SK-N-SH (cell line): ENCODE data around the gene COQ8B. TPM values are rescaled to one million over a fixed set of nuclear protein-coding genes. Genes with fewer than 3 reads are reported as not detected.

Source experiments
- CTCF ChIA-PET: fragments of 300-600, 350-600 bp; formaldehyde crosslinking; extraction: SDS; loops from one replicate; lab custom pipeline; 2021; lab: Yijun Ruan, JAX
- POLR2A ChIA-PET: fragments of 350-600 bp; sonication (Branson Sonifier 250); formaldehyde crosslinking; extraction: SDS; loops from one replicate; lab custom pipeline; 2020; ENCODE audit warnings: antibody characterized with exemption, inconsistent platforms; lab: Yijun Ruan, JAX
- DNase-seq: peaks from one replicate; pipeline ENCODE4 v3.0.0; 2012
- H2AFZ ChIP-seq: fragments of 200-600 bp; sonication (generic); 2 replicates; pipeline ENCODE4 v1.8.1; 2016; ENCODE audit warnings: antibody characterized with exemption, mild to moderate bottlenecking, low read depth
- H3F3A ChIP-seq: fragments of 200-600 bp; sonication (generic); replicated peaks from 2 replicates; pipeline ENCODE3; 2016; ENCODE audit warnings: antibody characterized with exemption, mild to moderate bottlenecking; ENCODE audit not compliant: insufficient read depth
- H3K27ac ChIP-seq, 2 experiments: fragments of 200-500 bp in 1 of 2; fragments of 200-600 bp in 1 of 2; sonication (Bioruptor generic) in 1 of 2; sonication (generic), shearing (Covaris generic) in 1 of 2; 2 replicates each; pipeline versions ENCODE4 v1.5.1 to v1.6.1; 2014 to 2016; ENCODE audit warnings: low read depth in 2 of 2, inconsistent platforms in 1 of 2, low read length in 1 of 2, mild to moderate bottlenecking in 1 of 2, mixed read lengths in 1 of 2
- H3K27me3 ChIP-seq: fragments of 200-600 bp; sonication (generic), shearing (Covaris generic); 2 replicates; pipeline ENCODE4 v1.6.1; 2016; ENCODE audit warnings: mixed run types; ENCODE audit not compliant: insufficient read depth
- H3K36me3 ChIP-seq, 2 experiments: fragments of 200-500 bp in 1 of 2; fragments of 200-600 bp in 1 of 2; sonication (Bioruptor generic) in 1 of 2; sonication (generic) in 1 of 2; replicated peaks in 1 of 2; 2 replicates each; pipeline versions ENCODE3 to v1.5.1; 2014 to 2016; ENCODE audit warnings: low read length in 1 of 2, mild to moderate bottlenecking in 1 of 2; ENCODE audit not compliant: insufficient read depth in 2 of 2, control insufficient read depth in 1 of 2
- H3K4me1 ChIP-seq, 2 experiments: fragments of 200-500 bp in 1 of 2; fragments of 200-600 bp in 1 of 2; sonication (Bioruptor generic) in 1 of 2; sonication (generic), shearing (Covaris generic) in 1 of 2; 2 replicates each; pipeline versions ENCODE4 v1.5.1 to v1.6.1; 2014 to 2016; ENCODE audit warnings: low read depth in 1 of 2, low read length in 1 of 2, mixed run types in 1 of 2; ENCODE audit not compliant: insufficient read depth in 2 of 2, control insufficient read depth in 1 of 2
- H3K4me2 ChIP-seq: fragments of 200-600 bp; sonication (generic), shearing (Covaris generic); 2 replicates; pipeline ENCODE4 v1.6.1; 2017; ENCODE audit warnings: mixed run types
- H3K4me3 ChIP-seq, 2 experiments: fragments of 200-500 bp in 1 of 2; fragments of 200-600 bp in 1 of 2; sonication (Bioruptor generic) in 1 of 2; sonication (generic), shearing (Covaris generic) in 1 of 2; 2 replicates each; pipeline versions ENCODE4 v1.5.1 to v1.8.1; 2014 to 2016; ENCODE audit warnings: low read depth in 2 of 2, inconsistent platforms in 1 of 2, low read length in 1 of 2, mild to moderate bottlenecking in 1 of 2, mixed read lengths in 1 of 2, moderate library complexity in 1 of 2
- H3K79me2 ChIP-seq: fragments of 200-600 bp; sonication (generic); 2 replicates; pipeline ENCODE4 v1.8.1; 2017; ENCODE audit warnings: mild to moderate bottlenecking; ENCODE audit not compliant: insufficient read depth
- H3K9ac ChIP-seq: fragments of 200-600 bp; sonication (generic); 2 replicates; pipeline ENCODE4 v1.6.1; 2017; ENCODE audit warnings: mixed run types
- H3K9me2 ChIP-seq: fragments of 200-600 bp; sonication (generic); 2 replicates; pipeline ENCODE4 v1.6.1; 2017; ENCODE audit warnings: mixed run types
- H3K9me3 ChIP-seq: fragments of 200-600 bp; sonication (generic); 2 replicates; pipeline ENCODE4 v1.6.1; 2017; ENCODE audit warnings: mixed run types, mild to moderate bottlenecking, moderate library complexity
- H4K20me1 ChIP-seq: fragments of 200-600 bp; sonication (generic); 2 replicates; pipeline ENCODE4 v1.6.1; 2017; ENCODE audit warnings: mild to moderate bottlenecking, mixed run types; ENCODE audit not compliant: insufficient read depth
- CHD2 ChIP-seq: fragments of 150-350 bp; IDR thresholded peaks from 2 replicates; pipeline ENCODE4 v1.6.1; 2018; ENCODE audit warnings: low read length; ENCODE audit not compliant: partially characterized antibody
- ELF1 ChIP-seq: IDR thresholded peaks from 2 replicates; pipeline ENCODE4 v1.4.0; 2012
- EZH2phosphoT487 ChIP-seq: fragments of 200-600 bp; sonication (generic); IDR thresholded peaks from 2 replicates; pipeline ENCODE4 v1.6.1; 2017; ENCODE audit warnings: low read depth, mixed run types, mild to moderate bottlenecking, antibody characterized with exemption, moderate library complexity, borderline replicate concordance
- FOSL2 ChIP-seq: IDR thresholded peaks from 2 replicates; pipeline ENCODE4 v1.4.0; 2012; ENCODE audit warnings: low read depth, mild to moderate bottlenecking, moderate library complexity, borderline replicate concordance
- GATA2 ChIP-seq: sonication (generic); formaldehyde crosslinking; IDR thresholded peaks from 2 replicates; pipeline ENCODE4 v1.5.0; 2020; ENCODE audit warnings: mild to moderate bottlenecking, missing genetic modification reagents
- JUND ChIP-seq: IDR thresholded peaks from 2 replicates; pipeline ENCODE4 v1.4.0; 2012
- MEF2A ChIP-seq: IDR thresholded peaks from 2 replicates; pipeline ENCODE4 v1.4.0; 2012; ENCODE audit warnings: low read depth, borderline replicate concordance
- MXI1 ChIP-seq: IDR thresholded peaks from 2 replicates; pipeline ENCODE4 v1.6.1; 2012; ENCODE audit warnings: mild to moderate bottlenecking, low read depth, low read length, improper control_type of control experiment
- NRF1 ChIP-seq: IDR thresholded peaks from 2 replicates; pipeline ENCODE4 v1.6.1; 2012; ENCODE audit warnings: low read depth, mild to moderate bottlenecking, low read length
- POLR2AphosphoS5 ChIP-seq: IDR thresholded peaks from 2 replicates; pipeline ENCODE4 v1.6.1; 2012; ENCODE audit warnings: low read depth, low read length
- REST ChIP-seq: IDR thresholded peaks from 2 replicates; pipeline ENCODE4 v1.6.1; 2012; ENCODE audit warnings: mild to moderate bottlenecking, low read depth, low read length, moderate library complexity
- RXRA ChIP-seq: IDR thresholded peaks from 2 replicates; pipeline ENCODE4 v1.4.0; 2012; ENCODE audit warnings: low read depth, mild to moderate bottlenecking, borderline replicate concordance
- SIN3A ChIP-seq: IDR thresholded peaks from 2 replicates; pipeline ENCODE4 v1.6.1; 2012; ENCODE audit warnings: low read depth, mild to moderate bottlenecking, low read length, moderate library complexity, borderline replicate concordance
- TCF12 ChIP-seq: IDR thresholded peaks from 2 replicates; pipeline ENCODE4 v1.4.0; 2012
- USF2 ChIP-seq: fragments of 150-350 bp; IDR thresholded peaks from 2 replicates; pipeline ENCODE4 v1.6.1; 2017; ENCODE audit warnings: antibody characterized with exemption, low read length, low read depth, borderline replicate concordance
- ZBTB33 ChIP-seq: IDR thresholded peaks from 2 replicates; pipeline ENCODE4 v1.4.0; 2012; ENCODE audit warnings: low read depth, borderline replicate concordance
- WGBS: methylation state at CpG from one replicate; pipeline ENCODE4 v1.1.6; 2017; ENCODE audit warnings: low lambda C conversion rate; 5-methylcytosine and 5-hydroxymethylcytosine counted together
- polyA plus RNA-seq, 3 experiments: library from polyadenylated mRNA; depleted of rRNA; stranded (reverse); fragments of >200 nt; gene quantifications; 2 replicates each; pipeline ENCODE4 v1.2.3, GENCODE V29; 2012

COQ8B gene
- polyA plus RNA-seq, 1 of the 3 experiments (the other 2 are of a cell fraction) = 43.8 TPM

- peaks cover 30 to 59% of the 10 kb centered on the region in 2 experiments for H3K36me3 ChIP-seq
- peaks cover 17% of the 10 kb centered on the region; the same call in 1 of the 2 replicates for H3K79me2 ChIP-seq
- CTCF ChIA-PET = no interaction called here
- no peak for DNase-seq
- no peaks in the 10 kb centered on the region for H3K9me3 ChIP-seq
- no peaks in the 10 kb centered on the region for H3K9me2 ChIP-seq
- peaks cover 4% of the 10 kb centered on the region for H3F3A ChIP-seq
- H4K20me1 ChIP-seq = no peaks in the 10 kb centered on the region
- no peak overlapping the region for H3K4me3 ChIP-seq
- no peaks in the 10 kb centered on the region for H3K4me1 ChIP-seq
- H3K4me2 ChIP-seq = no peak overlapping the region
- no peaks in the 10 kb centered on the region for H3K27me3 ChIP-seq
- H3K9ac ChIP-seq = no peak overlapping the region
- POLR2A ChIA-PET = no interaction called here
- no peak for TF ChIP-seq REST
- no peak for TF ChIP-seq ZBTB33
- no peak for TF ChIP-seq SIN3A
- TF ChIP-seq EZH2phosphoT487 = no peak
- no peak for TF ChIP-seq CHD2
- TF ChIP-seq RXRA = no peak
- no peak for TF ChIP-seq FOSL2
- no peak overlapping the region for H3K27ac ChIP-seq
- H2AFZ ChIP-seq = no peak overlapping the region
- WGBS = 92% methylated on average over 7 of the region's 7 CpGs
Measured at GRCh38 chr19:40763526-40763925, 46.8 kb upstream of the COQ8B start.

GRCh38 chr19:40762754-40763470, 46.2 kb upstream of the COQ8B start:
- Histone ChIP-seq H3K79me2 (peaks cover 23% of the 10 kb centered on the region; the same call in 1 of the 2 replicates), H3K27me3 (no peaks in the 10 kb centered on the region), H3K4me3 (no peak overlapping the region), H3K36me3 (peaks cover 36 to 64% of the 10 kb centered on the region in 2 experiments), H3K27ac (no peak overlapping the region), H3K4me2 (no peak overlapping the region), H3K9me3 (no peaks in the 10 kb centered on the region), H2AFZ (no peak overlapping the region), H4K20me1 (0 out of 2 replicates have a peak, but pooled peaks cover 5% of the 10 kb centered on the region), H3K9me2 (no peaks in the 10 kb centered on the region), H3F3A (peaks cover 7% of the 10 kb centered on the region), H3K9ac (no peak overlapping the region), H3K4me1 (no peaks in the 10 kb centered on the region)
- CTCF ChIA-PET = no interaction called here
- POLR2A ChIA-PET = no interaction called here
- DNase-seq = no peak
- WGBS = 96% methylated on average over 17 of the region's 17 CpGs
- TF ChIP-seq USF2 = no peak
- TF ChIP-seq MEF2A = no peak
- no peak for TF ChIP-seq ZBTB33
- TF ChIP-seq ELF1 = no peak
- TF ChIP-seq MXI1 = no peak
- TF ChIP-seq TCF12 = no peak
- no peak for TF ChIP-seq POLR2AphosphoS5
- TF ChIP-seq NRF1 = no peak
- no peak for TF ChIP-seq GATA2 (CRISPR knock-in tag)
- no peak for TF ChIP-seq JUND
